ENCODE measurements around the gene SSC5D. TPM values are rescaled to one million over a fixed set of nuclear protein-coding genes. Genes with fewer than 3 reads are reported as not detected.
A peak's percentile ranks its signal among the peaks of the same experiment; 100 is the strongest.

Gene SSC5D
- total RNA-seq, 1 donor from 2014 or later, result 7.6 TPM

DNA sequence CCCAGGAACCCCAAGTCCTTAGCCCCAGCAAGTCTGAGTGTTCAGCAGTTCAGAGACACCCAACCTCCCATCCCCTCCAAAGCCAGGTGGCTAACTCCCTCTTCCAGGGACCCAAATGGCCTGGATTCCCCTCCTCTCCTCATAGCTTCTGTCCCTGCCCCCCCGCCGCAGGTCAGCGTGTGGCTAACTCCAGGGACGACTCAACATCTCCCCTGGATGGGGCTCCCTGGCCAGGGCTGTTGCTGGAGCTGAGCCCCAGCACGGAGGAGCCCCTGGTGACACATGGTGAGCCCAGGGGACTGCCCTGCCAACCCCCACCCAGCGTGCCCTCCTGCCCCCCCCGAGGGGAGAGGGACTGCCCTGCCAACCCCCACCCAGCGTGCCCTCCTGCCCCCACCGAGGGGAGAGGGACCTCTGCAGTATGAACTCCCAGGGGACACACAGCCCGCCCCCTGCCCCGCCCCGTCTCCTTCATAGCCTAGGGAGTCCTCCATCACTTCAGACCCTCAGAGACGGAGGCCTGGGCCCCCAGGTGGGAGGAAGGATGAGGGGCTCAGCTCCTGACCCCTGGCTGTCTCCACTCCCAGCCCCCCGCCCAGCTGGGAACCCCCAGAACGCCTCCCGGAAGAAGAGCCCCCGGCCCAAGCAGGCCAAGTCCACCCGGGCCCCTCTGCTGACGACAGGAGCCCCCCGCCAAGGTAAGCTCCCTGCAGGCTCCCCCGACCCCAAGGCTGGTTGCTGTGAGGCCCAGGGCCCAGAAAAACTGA is 1.7 kb downstream of the SSC5D start:
- Mint-ChIP-seq H3K4me1 (ENCODE audit: low read depth, unreplicated experiment) (peaks cover 10% of the 10 kb centered on the region), H3K27me3 (ENCODE audit: unreplicated experiment) (peaks cover 16% of the 10 kb centered on the region), H3K36me3 (ENCODE audit: unreplicated experiment) (no peaks in the 10 kb centered on the region), H3K9me3 (ENCODE audit: unreplicated experiment) (peaks cover 8% of the 10 kb centered on the region), H3K27ac (ENCODE audit: unreplicated experiment) (no peak overlapping the region), H3K4me3 (ENCODE audit: unreplicated experiment) (no peak overlapping the region)
- no peak for DNase-seq
- TF ChIP-seq, protein P1, sequence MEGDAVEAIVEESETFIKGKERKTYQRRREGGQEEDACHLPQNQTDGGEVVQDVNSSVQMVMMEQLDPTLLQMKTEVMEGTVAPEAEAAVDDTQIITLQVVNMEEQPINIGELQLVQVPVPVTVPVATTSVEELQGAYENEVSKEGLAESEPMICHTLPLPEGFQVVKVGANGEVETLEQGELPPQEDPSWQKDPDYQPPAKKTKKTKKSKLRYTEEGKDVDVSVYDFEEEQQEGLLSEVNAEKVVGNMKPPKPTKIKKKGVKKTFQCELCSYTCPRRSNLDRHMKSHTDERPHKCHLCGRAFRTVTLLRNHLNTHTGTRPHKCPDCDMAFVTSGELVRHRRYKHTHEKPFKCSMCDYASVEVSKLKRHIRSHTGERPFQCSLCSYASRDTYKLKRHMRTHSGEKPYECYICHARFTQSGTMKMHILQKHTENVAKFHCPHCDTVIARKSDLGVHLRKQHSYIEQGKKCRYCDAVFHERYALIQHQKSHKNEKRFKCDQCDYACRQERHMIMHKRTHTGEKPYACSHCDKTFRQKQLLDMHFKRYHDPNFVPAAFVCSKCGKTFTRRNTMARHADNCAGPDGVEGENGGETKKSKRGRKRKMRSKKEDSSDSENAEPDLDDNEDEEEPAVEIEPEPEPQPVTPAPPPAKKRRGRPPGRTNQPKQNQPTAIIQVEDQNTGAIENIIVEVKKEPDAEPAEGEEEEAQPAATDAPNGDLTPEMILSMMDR (IDR thresholded peaks at IDR 0.05; ENCODE audit: partially characterized antibody, unreplicated experiment), result no peak

DNA sequence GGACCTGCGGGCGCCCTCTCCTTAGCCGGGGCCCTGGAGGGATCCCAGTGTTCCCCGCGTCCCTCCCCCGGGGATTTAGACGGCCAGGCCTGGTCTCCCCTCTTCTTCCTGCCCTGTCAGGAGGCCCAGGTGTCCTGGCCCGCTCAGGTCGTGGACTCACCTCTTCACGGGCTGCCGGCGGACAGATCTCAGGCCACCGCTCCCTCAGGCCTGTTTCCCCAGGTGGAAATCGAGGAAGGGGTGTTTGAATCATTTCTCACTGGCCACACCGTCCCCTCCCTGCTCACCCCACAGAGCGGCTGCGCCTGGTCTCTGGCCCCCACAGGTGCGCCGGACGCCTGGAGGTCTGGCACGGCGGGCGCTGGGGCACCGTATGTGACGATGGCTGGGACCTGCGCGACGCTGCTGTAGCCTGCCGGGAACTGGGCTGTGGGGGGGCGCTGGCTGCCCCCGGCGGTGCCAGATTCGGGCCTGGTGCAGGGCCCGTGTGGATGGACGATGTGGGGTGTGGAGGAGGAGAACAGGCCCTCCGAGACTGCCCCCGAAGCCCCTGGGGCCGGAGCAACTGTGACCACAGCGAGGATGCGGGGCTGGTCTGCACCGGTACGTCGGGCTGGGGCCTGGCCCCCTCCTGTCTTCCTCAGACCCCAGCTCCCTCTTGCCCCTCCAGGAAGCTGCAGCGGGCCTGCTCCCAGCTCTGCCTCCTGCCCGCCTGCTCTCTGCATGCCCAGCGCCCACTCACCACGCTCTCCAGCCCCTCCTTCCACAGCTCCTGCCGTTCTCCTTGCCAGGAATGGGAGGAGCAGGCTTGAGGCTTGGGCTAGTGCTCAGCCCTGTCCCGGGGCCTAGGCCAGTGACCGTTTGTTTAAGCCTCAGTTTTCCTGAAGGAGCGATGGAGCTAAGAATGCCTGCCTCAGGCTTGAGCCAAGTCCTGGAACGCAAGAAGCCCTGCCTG is 2.5 kb downstream of the SSC5D start:
- TF ChIP-seq, protein P1 (IDR thresholded peaks at IDR 0.05; ENCODE audit: partially characterized antibody, unreplicated experiment), result no peak
- Mint-ChIP-seq H3K4me3 (ENCODE audit: unreplicated experiment) (no peak overlapping the region), H3K27me3 (ENCODE audit: unreplicated experiment) (peaks cover 13% of the 10 kb centered on the region), H3K36me3 (ENCODE audit: unreplicated experiment) (no peaks in the 10 kb centered on the region), H3K27ac (ENCODE audit: unreplicated experiment) (no peak overlapping the region), H3K4me1 (ENCODE audit: low read depth, unreplicated experiment) (peaks cover 12% of the 10 kb centered on the region), H3K9me3 (ENCODE audit: unreplicated experiment) (peaks cover 9% of the 10 kb centered on the region)
- no peak for DNase-seq

DNA sequence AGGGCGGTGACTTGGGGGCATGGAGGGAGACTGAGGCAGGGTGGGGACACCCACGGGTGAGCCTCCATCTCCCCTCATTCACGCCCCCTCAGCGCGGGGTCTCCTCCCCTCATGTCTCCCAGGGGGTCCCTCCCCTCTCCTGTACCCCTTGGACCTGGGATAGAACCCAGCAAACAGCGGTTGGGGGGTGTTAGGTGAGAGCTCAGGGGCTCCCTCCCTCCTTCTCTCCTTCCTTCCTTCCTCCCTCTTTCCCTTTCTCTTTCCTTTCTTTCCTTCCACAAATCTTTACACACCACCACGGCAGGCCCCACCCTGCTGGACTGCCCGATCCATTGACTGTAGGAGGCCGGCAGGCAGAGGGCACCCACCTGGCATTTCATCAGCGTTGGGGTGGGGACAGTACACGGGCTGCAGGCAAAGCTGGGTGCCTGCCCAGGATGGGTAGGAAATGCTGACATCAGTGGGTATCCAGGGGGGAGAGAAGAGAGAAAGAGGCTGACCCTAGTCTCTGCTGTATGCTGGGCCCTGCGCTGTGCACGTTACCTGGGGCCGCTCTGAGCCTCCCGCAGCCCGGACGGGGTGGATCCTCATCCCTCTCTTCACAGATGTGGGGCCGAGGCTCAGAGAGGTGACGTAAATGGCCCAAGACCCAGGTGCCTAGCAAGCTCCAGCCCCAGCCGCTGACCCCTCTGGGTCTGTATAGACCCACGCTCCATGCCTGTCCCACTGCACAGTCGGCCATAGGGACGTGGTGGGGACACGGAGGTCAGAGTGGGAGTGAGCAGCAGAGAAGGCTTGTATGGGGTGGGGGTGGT is 3.5 kb downstream of the SSC5D start:
- Mint-ChIP-seq H3K27me3 (ENCODE audit: unreplicated experiment) (peaks cover 15% of the 10 kb centered on the region), H3K4me1 (ENCODE audit: low read depth, unreplicated experiment) (peaks cover 15% of the 10 kb centered on the region), H3K4me3 (ENCODE audit: unreplicated experiment) (peak overlapping the region; percentile 3), H3K9me3 (ENCODE audit: unreplicated experiment) (peaks cover 5% of the 10 kb centered on the region), H3K36me3 (ENCODE audit: unreplicated experiment) (no peaks in the 10 kb centered on the region), H3K27ac (ENCODE audit: unreplicated experiment) (no peak overlapping the region)
- TF ChIP-seq, protein P1 (IDR thresholded peaks at IDR 0.05; ENCODE audit: partially characterized antibody, unreplicated experiment), result no peak
- DNase-seq, result no peak

DNA sequence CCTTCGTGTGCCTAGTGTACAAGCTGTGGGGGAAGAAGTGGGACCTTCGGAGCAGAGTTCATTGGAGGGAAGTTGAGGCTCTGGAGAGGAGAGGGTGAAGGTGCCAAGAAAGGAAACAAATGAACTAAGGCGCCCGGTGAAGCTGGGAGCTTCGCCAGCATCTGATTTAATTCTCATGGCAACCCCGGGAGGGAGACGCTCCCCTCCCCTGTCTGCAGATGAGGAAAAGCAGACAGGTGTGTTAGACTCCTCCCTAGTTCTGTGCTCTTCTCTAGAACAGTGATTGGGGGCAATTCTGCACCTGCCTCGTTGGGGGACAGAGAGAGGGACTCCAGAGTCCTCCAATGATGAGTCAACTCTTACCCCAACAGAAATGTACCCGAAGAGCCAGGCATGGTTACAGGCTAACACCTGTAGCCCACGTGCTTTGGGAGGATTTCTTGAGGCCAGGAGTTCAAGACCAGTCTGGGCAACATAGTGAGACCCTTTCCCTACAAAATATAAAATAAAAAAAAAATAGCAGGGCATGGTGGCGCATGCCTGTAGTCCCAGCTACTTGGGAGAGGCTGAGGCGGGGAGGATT is 4.2 kb downstream of the SSC5D start:
- Mint-ChIP-seq H3K27ac (ENCODE audit: unreplicated experiment) (no peak overlapping the region), H3K9me3 (ENCODE audit: unreplicated experiment) (peaks cover 6% of the 10 kb centered on the region), H3K27me3 (ENCODE audit: unreplicated experiment) (peaks cover 12% of the 10 kb centered on the region), H3K36me3 (ENCODE audit: unreplicated experiment) (no peaks in the 10 kb centered on the region), H3K4me1 (ENCODE audit: low read depth, unreplicated experiment) (peaks cover 12% of the 10 kb centered on the region), H3K4me3 (ENCODE audit: unreplicated experiment) (peak overlapping the region; percentile 3)
- TF ChIP-seq, protein P1 (IDR thresholded peaks at IDR 0.05; ENCODE audit: partially characterized antibody, unreplicated experiment), result no peak
- no peak for DNase-seq

Measured in glutamatergic neuron (in vitro differentiated cells).